ENCODE measurements around the gene CD300LF. TPM values are rescaled to one million over a fixed set of nuclear protein-coding genes. Genes with fewer than 3 reads are reported as not detected.
A peak's percentile ranks its signal among the peaks of the same experiment; 100 is the strongest.

CD300LF gene
- total RNA-seq, 1 experiment from 2014 or later, result 2.4 TPM

- intact Hi-C loops (cut with micrococcal nuclease; ENCODE audit: unreplicated experiment), result no loop called here
- POLR2A ChIA-PET, result interaction anchor here (0.5 kb wide), 1 partner anchor 81 kb away, joined by 3 read pairs; no protein-coding TSS in a partner anchor
- H3K4me1 ChIP-seq, result no peaks in the 10 kb centered on the region
- Mint-ChIP-seq H3K27ac (ENCODE audit: unreplicated experiment) (no peak overlapping the region), H3K27me3 (ENCODE audit: insufficient read depth, unreplicated experiment) (peaks cover 6% of the 10 kb centered on the region), H3K9me3 (ENCODE audit: unreplicated experiment) (no peaks in the 10 kb centered on the region), H3K36me3 (ENCODE audit: insufficient read depth, unreplicated experiment) (no peaks in the 10 kb centered on the region), H3K4me1 (ENCODE audit: low read depth, unreplicated experiment) (peaks cover 16% of the 10 kb centered on the region), H3K4me3 (ENCODE audit: unreplicated experiment) (no peak overlapping the region)
- H3K9me3 ChIP-seq, result no peaks in the 10 kb centered on the region
- CTCF ChIA-PET, result interaction anchor here (1.3 kb wide), 1 partner anchor 21 kb away, joined by 8 read pairs; no protein-coding TSS in a partner anchor
- H3K27me3 ChIP-seq (replicated peaks; ENCODE audit: control insufficient read depth, insufficient read depth, low read length), result no peaks in the 10 kb centered on the region
- TF ChIP-seq, protein P1, sequence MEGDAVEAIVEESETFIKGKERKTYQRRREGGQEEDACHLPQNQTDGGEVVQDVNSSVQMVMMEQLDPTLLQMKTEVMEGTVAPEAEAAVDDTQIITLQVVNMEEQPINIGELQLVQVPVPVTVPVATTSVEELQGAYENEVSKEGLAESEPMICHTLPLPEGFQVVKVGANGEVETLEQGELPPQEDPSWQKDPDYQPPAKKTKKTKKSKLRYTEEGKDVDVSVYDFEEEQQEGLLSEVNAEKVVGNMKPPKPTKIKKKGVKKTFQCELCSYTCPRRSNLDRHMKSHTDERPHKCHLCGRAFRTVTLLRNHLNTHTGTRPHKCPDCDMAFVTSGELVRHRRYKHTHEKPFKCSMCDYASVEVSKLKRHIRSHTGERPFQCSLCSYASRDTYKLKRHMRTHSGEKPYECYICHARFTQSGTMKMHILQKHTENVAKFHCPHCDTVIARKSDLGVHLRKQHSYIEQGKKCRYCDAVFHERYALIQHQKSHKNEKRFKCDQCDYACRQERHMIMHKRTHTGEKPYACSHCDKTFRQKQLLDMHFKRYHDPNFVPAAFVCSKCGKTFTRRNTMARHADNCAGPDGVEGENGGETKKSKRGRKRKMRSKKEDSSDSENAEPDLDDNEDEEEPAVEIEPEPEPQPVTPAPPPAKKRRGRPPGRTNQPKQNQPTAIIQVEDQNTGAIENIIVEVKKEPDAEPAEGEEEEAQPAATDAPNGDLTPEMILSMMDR (IDR thresholded peaks at IDR 0.05; ENCODE audit: insufficient read depth in 1 of 2, low read depth in 1 of 2, low read length in 1 of 2, severe bottlenecking in 1 of 2, unreplicated experiment in 1 of 2), result no peak
- no TSS peak for BruUV-seq (replicated peaks)
- no peak overlapping the region for H3K4me3 ChIP-seq (ENCODE audit: low read depth, low read length)
- no peaks in the 10 kb centered on the region for H3K36me3 ChIP-seq (ENCODE audit: control insufficient read depth, insufficient read depth, low read length)
- DNase-seq, result no peak
These were observed 34.2 kb downstream of the CD300LF start for GRCh38 chr17:74678541-74678940.

DNA sequence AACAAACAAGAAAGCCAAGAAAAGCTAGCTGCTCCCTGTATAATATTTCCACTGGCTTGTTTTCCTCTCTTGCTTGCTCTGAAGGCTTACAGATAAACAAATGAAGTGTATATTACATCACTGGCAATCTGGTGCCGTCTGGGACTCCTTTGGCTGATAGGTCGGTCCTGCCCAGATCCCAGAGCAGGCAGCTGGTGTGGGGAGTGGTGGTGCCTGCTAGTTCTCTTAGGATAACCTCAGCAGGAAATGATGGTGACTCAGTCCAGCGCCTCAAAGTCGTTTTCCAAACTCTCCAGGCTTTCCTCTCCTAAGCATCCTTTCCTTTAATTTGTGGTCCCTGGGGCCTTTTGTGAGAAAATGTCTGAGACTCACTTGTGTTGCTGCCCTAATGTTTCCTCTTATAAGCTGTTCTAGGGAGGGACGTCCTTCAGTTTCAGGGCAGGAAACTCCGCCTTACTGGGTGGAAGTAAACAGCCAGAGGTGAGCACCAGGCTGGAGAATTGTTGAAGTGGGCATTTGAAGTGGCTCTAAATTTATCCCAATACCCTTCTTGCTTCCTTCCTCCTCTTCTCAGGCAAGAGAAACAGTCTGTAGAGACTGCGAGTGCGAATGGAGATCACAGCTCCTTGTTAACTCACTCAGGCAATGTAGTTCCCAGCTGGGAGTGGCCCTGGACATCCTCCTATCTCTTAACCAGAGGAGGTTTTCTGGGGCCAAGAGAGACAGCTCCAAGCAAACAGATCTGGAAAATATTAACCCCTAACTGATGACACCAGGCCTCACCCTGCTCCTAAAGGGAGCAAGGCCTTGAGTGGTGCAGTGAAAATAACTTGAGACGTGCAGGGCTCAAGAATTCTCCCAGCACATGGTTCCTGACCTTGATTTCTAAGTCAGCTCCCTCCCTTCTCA is 34.9 kb downstream of the CD300LF start:
- TF ChIP-seq, protein P1 (IDR thresholded peaks at IDR 0.05; ENCODE audit: insufficient read depth in 1 of 2, low read depth in 1 of 2, low read length in 1 of 2, severe bottlenecking in 1 of 2, unreplicated experiment in 1 of 2), result no peak
- no peaks in the 10 kb centered on the region for H3K36me3 ChIP-seq (ENCODE audit: control insufficient read depth, insufficient read depth, low read length)
- no peak overlapping the region for H3K4me3 Mint-ChIP-seq (ENCODE audit: unreplicated experiment)
- no peaks in the 10 kb centered on the region for H3K9me3 Mint-ChIP-seq (ENCODE audit: unreplicated experiment)
- peaks cover 11% of the 10 kb centered on the region for H3K4me1 Mint-ChIP-seq (ENCODE audit: low read depth, unreplicated experiment)
- no peaks in the 10 kb centered on the region for H3K9me3 ChIP-seq
- intact Hi-C loops (cut with micrococcal nuclease; ENCODE audit: unreplicated experiment), result no loop called here
- ChIA-PET CTCF (interaction anchor here (1.1 to 1.3 kb wide), 2 partner anchors 21 to 59 kb away, joined by 6 to 8 read pairs; partner anchors contain the start of gene RAB37), POLR2A (interaction anchor here (0.5 kb wide), 1 partner anchor 82 kb away, joined by 3 read pairs; no protein-coding TSS in a partner anchor)
- no TSS peak for BruUV-seq (replicated peaks)
- no peaks in the 10 kb centered on the region for H3K4me1 ChIP-seq
- H3K27me3 Mint-ChIP-seq (ENCODE audit: insufficient read depth, unreplicated experiment), result peaks cover 6% of the 10 kb centered on the region
- no peaks in the 10 kb centered on the region for H3K27me3 ChIP-seq (replicated peaks; ENCODE audit: control insufficient read depth, insufficient read depth, low read length)
- H3K4me3 ChIP-seq (ENCODE audit: low read depth, low read length), result no peak overlapping the region
- H3K36me3 Mint-ChIP-seq (ENCODE audit: insufficient read depth, unreplicated experiment), result no peaks in the 10 kb centered on the region
- DNase-seq, result no peak
- H3K27ac Mint-ChIP-seq (ENCODE audit: unreplicated experiment), result no peak overlapping the region

DNA sequence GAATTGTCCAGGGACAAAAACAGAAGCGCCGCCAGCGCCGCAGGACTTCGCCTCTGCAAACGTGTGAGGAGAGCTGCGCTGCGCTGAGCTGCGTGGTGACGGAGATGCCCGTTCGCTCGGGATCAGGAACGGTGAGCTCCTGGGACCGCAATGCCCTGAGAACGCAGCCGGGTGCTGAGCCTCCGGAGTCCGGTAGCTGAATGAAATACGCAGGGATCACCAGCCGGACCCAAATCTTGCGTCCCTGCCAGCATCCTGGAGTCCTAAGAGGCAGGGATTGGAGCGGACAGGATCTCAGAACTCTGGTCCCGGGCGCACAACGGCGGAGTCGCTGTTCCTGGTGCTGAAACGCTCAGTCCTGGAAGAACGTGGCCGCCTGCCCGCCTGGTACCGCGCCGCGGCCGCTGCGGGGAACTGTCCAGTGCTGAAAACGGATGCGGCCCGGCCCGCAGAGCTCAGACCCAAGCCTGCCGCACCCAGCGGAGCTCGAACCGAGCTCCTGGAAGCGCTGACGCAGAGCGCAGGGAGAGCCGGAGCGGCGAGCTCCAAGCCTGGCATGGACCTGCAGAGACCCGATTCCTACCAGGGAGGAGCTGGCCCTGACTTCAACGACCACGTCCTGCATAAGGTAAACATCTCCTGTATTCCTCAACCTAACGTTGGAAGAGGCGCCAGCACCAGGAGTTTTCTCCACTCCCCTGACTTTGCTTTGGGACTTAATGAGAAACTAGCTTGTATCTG is 41.5 kb downstream of the CD300LF start:
- peaks cover 16% of the 10 kb centered on the region for H3K4me1 Mint-ChIP-seq (ENCODE audit: low read depth, unreplicated experiment)
- intact Hi-C loops (cut with micrococcal nuclease; ENCODE audit: unreplicated experiment), result no loop called here
- TF ChIP-seq, protein P1 (IDR thresholded peaks at IDR 0.05; ENCODE audit: insufficient read depth in 1 of 2, low read depth in 1 of 2, low read length in 1 of 2, severe bottlenecking in 1 of 2, unreplicated experiment in 1 of 2), result no peak
- Histone ChIP-seq H3K4me1 (peaks cover 13% of the 10 kb centered on the region; the same call in 1 of the 2 replicates), H3K9me3 (no peaks in the 10 kb centered on the region), H3K27me3 (replicated peaks; ENCODE audit: control insufficient read depth, insufficient read depth, low read length) (no peaks in the 10 kb centered on the region), H3K36me3 (ENCODE audit: control insufficient read depth, insufficient read depth, low read length) (no peaks in the 10 kb centered on the region), H3K4me3 (ENCODE audit: low read depth, low read length) (no peak overlapping the region)
- BruUV-seq (replicated peaks), result no TSS peak
- H3K36me3 Mint-ChIP-seq (ENCODE audit: insufficient read depth, unreplicated experiment), result no peaks in the 10 kb centered on the region
- peaks cover 8% of the 10 kb centered on the region for H3K9me3 Mint-ChIP-seq (ENCODE audit: unreplicated experiment)
- ChIA-PET POLR2A (no interaction called here), CTCF (interaction anchor here (1.3 to 2.8 kb wide), 2 partner anchors 14 to 66 kb away, joined by 12 to 17 read pairs; partner anchors contain the start of gene RAB37)
- H3K4me3 Mint-ChIP-seq (ENCODE audit: unreplicated experiment), result no peak overlapping the region
- H3K27me3 Mint-ChIP-seq (ENCODE audit: insufficient read depth, unreplicated experiment), result peaks cover 10% of the 10 kb centered on the region
- no peak overlapping the region for H3K27ac Mint-ChIP-seq (ENCODE audit: unreplicated experiment)
- peak; percentile 83 to 89 for DNase-seq
